ENCODE results near the gene DVL1. TPM values are rescaled to one million over a fixed set of nuclear protein-coding genes. Genes with fewer than 3 reads are reported as not detected.

The DVL1 gene
- total RNA-seq: 10 to 100 TPM; 43.7 to 44.6 TPM
- polyA plus RNA-seq: 1 to 10 TPM in 1 of 2 donors, under 1 TPM in 1; 0.19 to 1.9 TPM

DNA sequence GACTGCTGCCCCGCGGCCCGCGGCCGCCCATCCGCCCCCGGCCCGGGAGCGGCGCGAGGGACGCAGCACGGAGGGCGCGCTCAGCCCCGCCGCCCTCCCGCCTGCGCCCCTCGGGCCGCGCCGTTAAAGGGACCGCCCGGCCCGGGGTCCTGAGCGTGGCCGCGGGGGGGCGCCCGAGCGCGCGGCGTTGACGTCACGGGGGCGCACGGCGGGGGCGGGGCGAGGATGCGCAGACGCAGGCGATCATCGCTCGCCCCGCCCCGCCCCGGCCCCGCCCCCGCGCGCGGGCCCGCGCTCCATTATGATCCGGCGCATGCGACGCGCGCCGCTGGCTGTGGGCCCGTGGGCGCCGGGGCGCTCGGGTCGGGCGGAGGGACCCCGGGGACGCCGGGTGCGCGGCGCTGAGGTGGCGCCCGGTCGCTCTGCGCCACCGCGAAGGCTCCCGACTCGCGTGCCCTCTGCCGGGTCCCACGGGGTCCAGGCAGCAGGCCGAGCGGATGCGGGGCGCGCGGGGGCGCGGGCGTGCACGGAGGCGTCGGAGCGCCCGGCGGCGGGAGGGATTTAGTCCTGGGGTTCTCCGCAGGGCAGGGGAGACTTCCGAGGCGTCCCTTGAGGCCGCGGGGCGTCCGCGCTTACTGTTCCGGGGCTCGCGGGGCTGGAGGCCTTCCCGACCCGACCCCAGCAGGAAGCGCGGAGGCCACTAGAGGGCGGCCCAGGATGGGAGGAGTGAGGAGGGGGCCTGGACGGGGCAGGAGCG lies at the start of gene DVL1:
Gene DVL1, minus strand, starts transcription at position 163 of the 757 bp plus-strand sequence. CDS start 353 bp downstream, outside the sequence.
- Histone ChIP-seq H3K36me3 (ENCODE audit: insufficient read depth, low read length) (no peaks in the 10 kb centered on the region), H3K4me3 (ENCODE audit: low read length in 2 of 2) (peak within 1 kb of the TSS in 1 of 2 donors; percentile 51), H3K27ac (ENCODE audit: low read depth, low read length) (peak within 1 kb of the TSS; percentile 43), H3K4me1 (ENCODE audit: insufficient read depth, low read length) (peaks cover 25% of the 10 kb centered on the region), H3K27me3 (ENCODE audit: insufficient read depth, low read length) (no peaks in the 10 kb centered on the region), H3K9me3 (ENCODE audit: control insufficient read depth in 1 of 2, low read length in 2 of 2) (no peaks in the 10 kb centered on the region)
- CTCF ChIA-PET (ENCODE audit: partially characterized antibody): interaction anchor here (1.9 kb wide), 1 partner anchor 227 kb away, joined by 5 read pairs; no protein-coding TSS in a partner anchor
- Mint-ChIP-seq H3K4me3 (peak within 1 kb of the TSS; percentile 70 to 85 (median 78)), H3K27me3 (peaks cover 3 to 11% of the 10 kb centered on the region in 2 donors), H3K4me1 (peaks cover 4 to 35% (median 17%) of the 10 kb centered on the region in 4 donors), H3K9me3 (peaks cover 0 to 2% (median 0%) of the 10 kb centered on the region in 8 donors), H3K36me3 (no peaks in the 10 kb centered on the region), H3K27ac (peak within 1 kb of the TSS in 5 of 7 donors; percentile 57 to 89 (median 64))
- intact Hi-C loops (cut with micrococcal nuclease): loop anchor here (1.0 to 2.0 kb wide), 2 partner anchors 23 to 41 kb away; partner anchors contain the start of gene PUSL1
- DNase-seq: peak; percentile 65 to 80 (median 71)
- POLR2A ChIA-PET (ENCODE audit: partially characterized antibody): interaction anchor here (1.0 kb wide), 1 partner anchor 50 kb away, joined by 7 read pairs; the partner anchor contains the start of gene CCNL2

GRCh38 chr1:1398677-1399186 lies 49.5 kb upstream of the DVL1 start:
- POLR2A ChIA-PET (ENCODE audit: partially characterized antibody): interaction anchor here (0.6 to 7.1 kb wide), 16 partner anchors 7 to 381 kb away, joined by 3 to 149 read pairs (median 4); partner anchors contain the start of genes AURKAIP1, B3GALT6, C1orf159 and MIB2
- peaks cover 36% of the 10 kb centered on the region for H3K4me1 ChIP-seq (ENCODE audit: insufficient read depth, low read length)
- Mint-ChIP-seq H3K9me3 (peaks cover 0 to 3% (median 0%) of the 10 kb centered on the region in 8 donors), H3K27ac (peak overlapping the region; percentile 87 to 96 (median 90)), H3K27me3 (no peaks in the 10 kb centered on the region), H3K4me3 (peak overlapping the region; percentile 87 to 94 (median 91)), H3K4me1 (peaks cover 17 to 66% (median 41%) of the 10 kb centered on the region in 4 donors), H3K36me3 (peaks cover 36 to 66% of the 10 kb centered on the region in 2 donors)
- H3K27ac ChIP-seq (ENCODE audit: low read depth, low read length): peak overlapping the region; percentile 85
- peak overlapping the region; percentile 50 to 81 for H3K4me3 ChIP-seq (ENCODE audit: low read length in 2 of 2)
- no peaks in the 10 kb centered on the region for H3K27me3 ChIP-seq (ENCODE audit: insufficient read depth, low read length)
- no peaks in the 10 kb centered on the region for H3K9me3 ChIP-seq (ENCODE audit: control insufficient read depth in 1 of 2, low read length in 2 of 2)
- peaks cover 52% of the 10 kb centered on the region for H3K36me3 ChIP-seq (ENCODE audit: insufficient read depth, low read length)
- no peak for DNase-seq
- CTCF ChIA-PET (ENCODE audit: partially characterized antibody): interaction anchor here (1.0 to 1.5 kb wide), 4 partner anchors 9 to 27 kb away, joined by 3 to 11 read pairs (median 5); partner anchors contain the start of genes AURKAIP1 and MRPL20
- intact Hi-C loops (cut with micrococcal nuclease): loop anchor here (1.0 kb wide), 3 partner anchors 9 to 282 kb away; partner anchors contain the start of genes AURKAIP1, C1orf159 and MRPL20

GRCh38 chr1:1397839-1398523 lies 48.8 kb upstream of the DVL1 start:
- intact Hi-C loops (cut with micrococcal nuclease): no loop called here
- peaks cover 55% of the 10 kb centered on the region for H3K36me3 ChIP-seq (ENCODE audit: insufficient read depth, low read length)
- ChIA-PET CTCF (ENCODE audit: partially characterized antibody) (interaction anchor here (0.6 kb wide), 1 partner anchor 46 kb away, joined by 3 read pairs; no protein-coding TSS in a partner anchor), POLR2A (ENCODE audit: partially characterized antibody) (interaction anchor here (1.3 to 7.1 kb wide), 4 partner anchors 8 to 77 kb away, joined by 3 to 149 read pairs (median 30); partner anchors contain the start of genes AURKAIP1 and MRPL20)
- DNase-seq: no peak
- H3K9me3 ChIP-seq (ENCODE audit: control insufficient read depth in 1 of 2, low read length in 2 of 2): no peaks in the 10 kb centered on the region
- H3K36me3 Mint-ChIP-seq: peaks cover 35 to 66% of the 10 kb centered on the region in 2 donors
- peak overlapping the region; percentile 50 to 81 for H3K4me3 ChIP-seq (ENCODE audit: low read length in 2 of 2)
- H3K4me3 Mint-ChIP-seq: peak overlapping the region; percentile 87 to 94 (median 90)
- peaks cover 15 to 65% (median 37%) of the 10 kb centered on the region in 4 donors for H3K4me1 Mint-ChIP-seq
- no peaks in the 10 kb centered on the region for H3K27me3 ChIP-seq (ENCODE audit: insufficient read depth, low read length)
- H3K9me3 Mint-ChIP-seq: peaks cover 0 to 3% (median 0%) of the 10 kb centered on the region in 8 donors
- no peaks in the 10 kb centered on the region for H3K27me3 Mint-ChIP-seq
- peaks cover 38% of the 10 kb centered on the region for H3K4me1 ChIP-seq (ENCODE audit: insufficient read depth, low read length)
- peak overlapping the region; percentile 87 to 96 (median 90) for H3K27ac Mint-ChIP-seq
- H3K27ac ChIP-seq (ENCODE audit: low read depth, low read length): peak overlapping the region; percentile 85

GRCh38 chr1:1395166-1395565 lies 45.9 kb upstream of the DVL1 start:
- Mint-ChIP-seq H3K4me3 (peak overlapping the region in 6 of 8 donors; percentile 2 to 74 (median 30)), H3K36me3 (peaks cover 39 to 74% of the 10 kb centered on the region in 2 donors), H3K27ac (peak overlapping the region in 4 of 7 donors; percentile 16 to 70 (median 54)), H3K9me3 (peaks cover 0 to 3% (median 0%) of the 10 kb centered on the region in 8 donors), H3K27me3 (no peaks in the 10 kb centered on the region), H3K4me1 (peaks cover 12 to 44% (median 27%) of the 10 kb centered on the region in 4 donors)
- CTCF ChIA-PET (ENCODE audit: partially characterized antibody): no interaction called here
- H3K4me3 ChIP-seq (ENCODE audit: low read length in 2 of 2): no peak overlapping the region
- intact Hi-C loops (cut with micrococcal nuclease): no loop called here
- POLR2A ChIA-PET (ENCODE audit: partially characterized antibody): interaction anchor here (0.6 to 0.7 kb wide), 2 partner anchors 12 to 24 kb away, joined by 3 to 4 read pairs; partner anchors contain the start of gene MRPL20
- peaks cover 25% of the 10 kb centered on the region for H3K4me1 ChIP-seq (ENCODE audit: insufficient read depth, low read length)
- H3K36me3 ChIP-seq (ENCODE audit: insufficient read depth, low read length): peaks cover 63% of the 10 kb centered on the region
- H3K27ac ChIP-seq (ENCODE audit: low read depth, low read length): no peak overlapping the region
- H3K27me3 ChIP-seq (ENCODE audit: insufficient read depth, low read length): no peaks in the 10 kb centered on the region
- no peaks in the 10 kb centered on the region for H3K9me3 ChIP-seq (ENCODE audit: control insufficient read depth in 1 of 2, low read length in 2 of 2)
- DNase-seq: no peak

DNA sequence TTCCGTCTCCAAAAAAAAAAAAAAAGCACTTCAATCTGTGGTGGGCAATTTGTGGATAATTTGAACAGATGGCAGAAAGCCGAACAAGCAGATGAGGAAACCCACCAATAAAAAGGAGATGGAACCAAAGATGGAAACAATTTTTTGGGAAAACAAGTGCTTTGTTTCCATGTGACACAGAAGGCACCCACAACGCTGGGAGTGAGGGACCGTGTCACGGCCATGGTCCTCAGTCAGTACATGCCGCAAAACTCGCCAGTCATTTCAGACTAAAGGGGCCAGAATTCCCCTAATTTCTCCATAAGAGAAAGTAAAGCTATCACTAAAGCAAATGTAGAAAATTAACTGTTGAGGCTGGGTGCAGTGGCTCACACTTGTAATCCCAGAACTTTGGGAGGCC lies 44.9 kb upstream of the DVL1 start:
- ChIA-PET POLR2A (ENCODE audit: partially characterized antibody) (no interaction called here), CTCF (ENCODE audit: partially characterized antibody) (no interaction called here)
- no peaks in the 10 kb centered on the region for H3K9me3 ChIP-seq (ENCODE audit: control insufficient read depth in 1 of 2, low read length in 2 of 2)
- H3K4me1 Mint-ChIP-seq: peaks cover 12 to 36% (median 22%) of the 10 kb centered on the region in 4 donors
- no peaks in the 10 kb centered on the region for H3K27me3 Mint-ChIP-seq
- H3K36me3 Mint-ChIP-seq: peaks cover 44 to 72% of the 10 kb centered on the region in 2 donors
- peaks cover 21% of the 10 kb centered on the region for H3K4me1 ChIP-seq (ENCODE audit: insufficient read depth, low read length)
- H3K4me3 Mint-ChIP-seq: no peak overlapping the region
- DNase-seq: no peak
- H3K27me3 ChIP-seq (ENCODE audit: insufficient read depth, low read length): no peaks in the 10 kb centered on the region
- H3K27ac Mint-ChIP-seq: no peak overlapping the region
- intact Hi-C loops (cut with micrococcal nuclease): no loop called here
- H3K4me3 ChIP-seq (ENCODE audit: low read length in 2 of 2): no peak overlapping the region
- peaks cover 72% of the 10 kb centered on the region for H3K36me3 ChIP-seq (ENCODE audit: insufficient read depth, low read length)
- no peaks in the 10 kb centered on the region for H3K9me3 Mint-ChIP-seq
- H3K27ac ChIP-seq (ENCODE audit: low read depth, low read length): no peak overlapping the region

DNA sequence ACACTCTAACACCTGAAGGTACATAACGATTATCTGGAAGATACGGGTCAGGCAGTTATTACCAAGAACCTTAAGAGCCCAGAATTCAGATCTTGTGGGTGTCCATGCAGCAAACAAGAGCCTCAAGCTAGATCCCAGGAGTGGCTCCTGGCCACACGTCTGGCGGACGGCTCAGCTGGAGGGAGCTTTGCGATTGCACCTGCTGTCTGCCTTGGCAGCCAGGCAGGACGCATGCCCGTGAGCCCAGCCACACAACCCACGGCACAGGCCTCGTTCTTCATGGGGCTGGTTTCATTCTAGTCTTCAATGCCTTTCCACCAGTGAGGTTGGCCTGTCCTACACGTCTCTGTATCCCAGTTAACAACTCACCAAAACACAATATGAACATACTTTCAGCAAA lies 44.2 kb upstream of the DVL1 start:
- POLR2A ChIA-PET (ENCODE audit: partially characterized antibody): no interaction called here
- no peaks in the 10 kb centered on the region for H3K27me3 ChIP-seq (ENCODE audit: insufficient read depth, low read length)
- H3K36me3 ChIP-seq (ENCODE audit: insufficient read depth, low read length): peaks cover 77% of the 10 kb centered on the region
- CTCF ChIA-PET (ENCODE audit: partially characterized antibody): no interaction called here
- H3K4me1 ChIP-seq (ENCODE audit: insufficient read depth, low read length): peaks cover 19% of the 10 kb centered on the region
- intact Hi-C loops (cut with micrococcal nuclease): no loop called here
- no peaks in the 10 kb centered on the region for H3K27me3 Mint-ChIP-seq
- H3K27ac Mint-ChIP-seq: peak overlapping the region in 2 of 7 donors; percentile 32 to 62
- no peak overlapping the region for H3K4me3 ChIP-seq (ENCODE audit: low read length in 2 of 2)
- no peak overlapping the region for H3K27ac ChIP-seq (ENCODE audit: low read depth, low read length)
- no peak overlapping the region for H3K4me3 Mint-ChIP-seq
- peaks cover 12 to 35% (median 21%) of the 10 kb centered on the region in 4 donors for H3K4me1 Mint-ChIP-seq
- peaks cover 44 to 72% of the 10 kb centered on the region in 2 donors for H3K36me3 Mint-ChIP-seq
- H3K9me3 Mint-ChIP-seq: no peaks in the 10 kb centered on the region
- no peaks in the 10 kb centered on the region for H3K9me3 ChIP-seq (ENCODE audit: control insufficient read depth in 1 of 2, low read length in 2 of 2)
- no peak for DNase-seq

Data from CD4-positive, alpha-beta memory T cell (primary cell).